Activated T-helper 2 cell treated with anti-CD3 and anti-CD28 coated beads, Interferon-gamma antibody, Interleukin-2, Interleukin-4, amounts not matched to agents 10 μg/mL and 5 μg/mL and 100 μg/mL, durations not matched to agents 14 hours and 24 hours and 36 hours (primary cell): ENCODE results near the gene PRMT1. TPM values are rescaled to one million over a fixed set of nuclear protein-coding genes. Genes with fewer than 3 reads are reported as not detected.
"Not testable (repeated sequence)": the region's sequence is repeated elsewhere in the genome, so short reads cannot be mapped to it uniquely, and the experiment has no call there.

Experiments
- DNase-seq: peaks from one replicate; pipeline ENCODE4 v3.0.0; 2021; ENCODE audit warnings: low spot score
- H3K27ac Mint-ChIP-seq: one replicate; pipeline ENCODE4 v1.8.0; 2021; ENCODE audit warnings: mixed read lengths
- H3K27me3 Mint-ChIP-seq: one replicate; pipeline ENCODE4 v1.8.0; 2021; ENCODE audit warnings: low read depth, mixed read lengths
- H3K36me3 Mint-ChIP-seq: one replicate; pipeline ENCODE4 v1.8.0; 2021; ENCODE audit warnings: low read depth, mixed read lengths
- H3K4me1 Mint-ChIP-seq: one replicate; pipeline ENCODE4 v1.8.0; 2021; ENCODE audit warnings: low read depth, mixed read lengths
- H3K4me3 Mint-ChIP-seq: one replicate; pipeline ENCODE4 v1.8.0; 2021; ENCODE audit warnings: low read depth, mild to moderate bottlenecking, moderate library complexity, mixed read lengths
- H3K9me3 Mint-ChIP-seq: one replicate; pipeline ENCODE4 v1.8.0; 2021; ENCODE audit warnings: mixed read lengths
- intact Hi-C: fragments of 100-400 bp; cut with micrococcal nuclease; formaldehyde crosslinking; loops from one replicate; pipeline ENCODE4 v1.15.1; 2023
- total RNA-seq: library from RNA; stranded (reverse); gene quantifications from 2 replicates; pipeline ENCODE4 v1.2.3, GENCODE V29; 2022

The PRMT1 gene
- total RNA-seq, 1 donor from 2014 or later = 431 TPM

GRCh38 chr19:49705919-49706318, 28.8 kb downstream of the PRMT1 start:
- intact Hi-C loops = no loop called here
- H3K36me3 Mint-ChIP-seq = no peaks in the 10 kb centered on the region
- H3K9me3 Mint-ChIP-seq = no peaks in the 10 kb centered on the region
- no peak for DNase-seq
- no peak overlapping the region for H3K4me3 Mint-ChIP-seq
- no peaks in the 10 kb centered on the region for H3K27me3 Mint-ChIP-seq
- H3K4me1 Mint-ChIP-seq = no peaks in the 10 kb centered on the region
- no peak overlapping the region for H3K27ac Mint-ChIP-seq

- H3K27ac Mint-ChIP-seq = no peak overlapping the region
- H3K36me3 Mint-ChIP-seq = no peaks in the 10 kb centered on the region
- intact Hi-C loops = no loop called here
- no peaks in the 10 kb centered on the region for H3K9me3 Mint-ChIP-seq
- H3K4me3 Mint-ChIP-seq = no peak overlapping the region
- H3K27me3 Mint-ChIP-seq = no peaks in the 10 kb centered on the region
- no peaks in the 10 kb centered on the region for H3K4me1 Mint-ChIP-seq
- no peak for DNase-seq
Observed at GRCh38 chr19:49710372-49710951, 33.4 kb downstream of the PRMT1 start.

DNA sequence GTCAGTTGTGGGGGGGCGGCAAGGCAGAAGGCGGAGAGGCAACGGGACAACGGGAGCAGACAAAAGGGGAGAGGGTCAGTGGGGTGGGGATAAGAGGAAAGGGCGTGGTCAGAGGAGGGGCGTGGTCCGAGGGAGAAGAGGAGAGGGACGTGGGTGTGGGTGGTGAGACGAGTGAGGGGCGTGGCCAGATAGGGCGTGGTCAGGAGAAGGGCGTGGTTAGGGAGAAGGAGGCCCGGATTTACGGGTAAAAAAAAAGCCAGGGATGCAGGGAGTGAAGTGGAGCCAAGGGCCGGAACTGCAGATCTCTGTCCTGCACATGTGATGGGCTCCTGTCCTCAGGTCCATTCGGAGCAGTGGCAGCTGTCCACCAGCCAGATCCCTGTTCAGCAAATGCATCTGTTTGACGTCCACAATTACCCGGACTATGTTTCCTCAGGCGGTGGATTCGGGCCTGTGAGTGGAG, 35.4 kb downstream of the PRMT1 start:
- Mint-ChIP-seq H3K36me3 (no peaks in the 10 kb centered on the region), H3K27me3 (no peaks in the 10 kb centered on the region), H3K4me1 (peaks cover 3% of the 10 kb centered on the region), H3K9me3 (no peaks in the 10 kb centered on the region), H3K4me3 (no peak overlapping the region), H3K27ac (no peak overlapping the region)
- DNase-seq = no peak
- intact Hi-C loops = no loop called here

DNA sequence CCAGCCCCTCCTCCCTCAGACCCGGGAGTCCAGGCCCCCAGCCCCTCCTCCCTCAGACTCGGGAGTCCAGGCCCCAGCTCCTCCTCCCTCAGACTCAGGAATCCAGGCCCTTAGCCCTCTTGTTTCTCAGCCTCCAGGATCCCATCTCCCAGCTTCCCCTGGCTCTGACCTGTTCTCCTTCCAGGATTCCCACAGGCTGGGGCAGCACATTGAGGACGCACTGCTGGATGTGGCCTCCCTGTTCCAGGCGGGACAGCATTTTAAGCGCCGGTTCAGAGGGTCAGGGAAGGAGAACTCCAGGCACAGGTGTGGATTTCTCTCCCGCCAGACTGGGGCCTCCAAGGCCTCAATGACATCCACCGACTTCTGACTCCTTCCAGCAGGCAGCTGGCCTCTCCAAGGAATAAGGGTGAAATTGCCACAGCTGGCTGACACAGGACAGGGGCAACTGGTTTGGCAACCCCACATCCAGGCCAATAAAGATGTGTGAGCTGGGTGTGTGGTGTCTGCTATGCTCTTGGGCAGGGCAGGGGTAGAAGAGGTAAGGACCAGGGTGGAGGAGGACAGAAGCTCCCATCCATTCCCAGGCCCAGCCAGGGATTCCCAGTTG, 36.3 kb downstream of the PRMT1 start:
- H3K27ac Mint-ChIP-seq = no peak overlapping the region
- H3K36me3 Mint-ChIP-seq = no peaks in the 10 kb centered on the region
- no peak for DNase-seq
- H3K4me3 Mint-ChIP-seq = no peak overlapping the region
- H3K4me1 Mint-ChIP-seq = peaks cover 7% of the 10 kb centered on the region
- no peaks in the 10 kb centered on the region for H3K9me3 Mint-ChIP-seq
- intact Hi-C loops = no loop called here
- no peaks in the 10 kb centered on the region for H3K27me3 Mint-ChIP-seq

- Mint-ChIP-seq H3K27me3 (no peaks in the 10 kb centered on the region), H3K9me3 (no peaks in the 10 kb centered on the region), H3K27ac (no peak overlapping the region), H3K4me3 (no peak overlapping the region), H3K36me3 (no peaks in the 10 kb centered on the region), H3K4me1 (peaks cover 7% of the 10 kb centered on the region)
- DNase-seq = no peak
- intact Hi-C loops = no loop called here
Observed at GRCh38 chr19:49716154-49716553, 39.1 kb downstream of the PRMT1 start.

DNA sequence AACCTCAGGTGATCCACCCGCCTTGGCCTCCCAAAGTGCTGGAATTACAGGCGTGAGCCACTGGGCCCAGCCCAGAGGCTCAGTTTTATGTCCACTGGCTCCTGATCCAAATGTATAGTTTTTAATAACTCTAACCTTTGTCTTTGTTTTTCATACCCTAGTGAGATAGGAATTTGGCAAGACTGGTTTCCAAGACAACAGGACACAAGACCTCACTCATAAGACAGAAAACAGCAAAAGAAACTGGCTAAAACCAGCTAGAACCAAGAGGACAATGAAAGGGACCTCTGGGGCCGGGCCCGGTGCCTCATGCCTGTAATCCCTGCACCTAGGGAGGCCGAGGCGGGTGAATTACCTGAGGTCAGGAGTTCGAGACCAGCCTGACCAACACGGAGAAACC, 41.4 kb downstream of the PRMT1 start:
- Mint-ChIP-seq H3K27me3 (no peaks in the 10 kb centered on the region), H3K4me3 (peak overlapping the region; percentile 17), H3K9me3 (no peaks in the 10 kb centered on the region), H3K4me1 (peaks cover 7% of the 10 kb centered on the region), H3K27ac (no peak overlapping the region), H3K36me3 (no peaks in the 10 kb centered on the region)
- intact Hi-C loops = no loop called here
- no peak for DNase-seq

DNA sequence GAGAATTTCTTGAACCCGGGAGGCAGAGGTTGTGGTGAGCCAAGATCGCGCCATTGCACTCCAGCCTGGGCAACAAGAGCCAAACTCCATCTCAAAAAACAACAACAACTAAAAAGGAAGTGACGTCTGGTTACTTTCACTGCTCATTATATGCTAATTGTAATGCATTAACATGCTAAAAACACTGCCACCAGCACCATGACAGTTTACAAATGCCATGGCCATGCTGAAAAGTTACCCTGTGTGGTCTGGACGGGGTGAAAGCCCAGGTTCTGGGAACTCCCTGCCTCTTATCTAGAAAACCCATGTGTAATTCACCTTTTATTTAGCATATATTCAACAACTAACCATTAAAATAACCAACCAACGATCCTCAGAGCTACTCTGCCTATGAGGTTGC, 41.9 kb downstream of the PRMT1 start:
- Mint-ChIP-seq H3K4me3 (peak overlapping the region; percentile 8), H3K9me3 (no peaks in the 10 kb centered on the region), H3K27ac (no peak overlapping the region), H3K36me3 (no peaks in the 10 kb centered on the region), H3K4me1 (peaks cover 7% of the 10 kb centered on the region), H3K27me3 (no peaks in the 10 kb centered on the region)
- DNase-seq = no peak
- intact Hi-C loops = no loop called here

- H3K9me3 Mint-ChIP-seq, H3K27ac Mint-ChIP-seq, H3K4me3 Mint-ChIP-seq, DNase-seq, intact Hi-C loops, H3K4me1 Mint-ChIP-seq, H3K36me3 Mint-ChIP-seq, H3K27me3 Mint-ChIP-seq: not testable (repeated sequence)
Observed at GRCh38 chr19:49719420-49719819, 42.3 kb downstream of the PRMT1 start.

DNA sequence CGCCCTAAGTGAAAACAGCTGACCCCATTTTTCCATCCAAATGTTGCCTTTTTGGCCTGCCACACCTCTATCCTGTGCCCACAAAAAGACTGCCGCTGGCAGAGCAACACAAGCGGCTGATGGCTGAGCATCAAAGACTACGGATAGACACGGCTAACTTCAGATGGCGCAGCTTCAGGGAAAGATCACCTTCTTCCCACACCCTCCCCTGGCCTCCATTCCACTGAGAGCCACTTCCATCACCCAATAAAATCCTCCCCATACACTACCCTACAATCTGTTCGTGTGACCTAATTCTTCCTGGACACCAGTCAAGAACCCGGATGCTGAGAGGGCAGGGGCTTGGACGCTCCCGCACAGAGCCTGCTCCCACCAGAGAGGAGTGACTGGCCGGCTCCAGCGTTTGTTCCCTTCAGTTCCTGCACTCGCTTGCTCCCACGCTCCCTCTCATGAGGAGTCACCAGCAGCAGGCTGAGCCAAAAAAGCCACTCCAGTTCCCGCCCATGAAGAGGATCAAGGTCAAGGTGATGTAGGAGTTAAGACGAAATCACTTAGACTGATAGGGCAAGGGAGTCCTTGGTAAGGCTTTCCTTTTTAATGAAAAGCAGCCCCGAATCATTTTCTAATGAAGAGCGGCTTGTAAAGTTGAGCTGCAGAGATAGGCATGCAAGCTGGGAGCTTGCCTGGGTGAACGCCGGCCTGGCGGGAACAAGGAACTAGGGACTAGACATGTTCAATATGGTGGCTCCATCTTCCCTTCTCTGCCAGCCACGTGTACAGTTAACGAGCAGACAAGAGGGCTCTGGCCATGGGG, 50.4 kb downstream of the PRMT1 start:
- Mint-ChIP-seq H3K9me3 (no peaks in the 10 kb centered on the region), H3K36me3 (no peaks in the 10 kb centered on the region), H3K4me3 (no peak overlapping the region), H3K4me1 (no peaks in the 10 kb centered on the region), H3K27ac (no peak overlapping the region), H3K27me3 (no peaks in the 10 kb centered on the region)
- intact Hi-C loops = no loop called here
- no peak for DNase-seq

DNA sequence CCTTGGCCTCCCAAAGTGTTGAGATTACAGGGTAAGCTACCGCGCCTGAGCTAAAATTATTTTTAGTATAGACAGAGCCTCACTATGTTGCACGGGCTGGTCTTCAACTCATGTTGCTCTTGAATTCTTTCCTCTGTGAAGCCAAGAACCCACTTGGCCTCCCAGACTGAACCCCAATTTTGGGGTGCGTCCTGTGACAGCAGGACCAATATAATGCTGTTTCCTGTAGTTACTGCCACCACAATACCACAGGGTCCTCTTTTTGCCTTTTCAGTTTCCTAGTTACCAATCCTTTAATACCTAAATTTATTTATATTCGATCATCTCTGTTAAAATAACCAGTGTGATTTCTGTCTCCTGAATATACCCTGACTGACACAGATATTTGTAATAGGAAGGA, 53.1 kb downstream of the PRMT1 start:
- Mint-ChIP-seq H3K4me1 (no peaks in the 10 kb centered on the region), H3K4me3 (no peak overlapping the region), H3K27ac (no peak overlapping the region), H3K36me3 (no peaks in the 10 kb centered on the region), H3K27me3 (no peaks in the 10 kb centered on the region), H3K9me3 (no peaks in the 10 kb centered on the region)
- no peak for DNase-seq
- intact Hi-C loops = no loop called here

Other genes with a start within 250 kb of the PRMT1 start
- 0.16 TPM in 1 of 2 replicates, not detected in the other for gene SLC17A7, start 235.7 kb upstream of the PRMT1 start, total RNA-seq
- gene PIH1D1, start 225.5 kb upstream of the PRMT1 start, total RNA-seq = 136 and 138 TPM in 2 replicates
- gene ALDH16A1, start 224.0 kb upstream of the PRMT1 start, total RNA-seq = 26.4 and 32.5 TPM in 2 replicates
- 49.3 and 57.9 TPM in 2 replicates for gene FLT3LG, start 203.1 kb upstream of the PRMT1 start, total RNA-seq
- 3,221 and 3,346 TPM in 2 replicates for gene RPL13A, start 189.7 kb upstream of the PRMT1 start, total RNA-seq
- 2,145 and 2,173 TPM in 2 replicates for gene RPS11, start 180.8 kb upstream of the PRMT1 start, total RNA-seq
- gene FCGRT, start 164.6 kb upstream of the PRMT1 start, total RNA-seq = 1.8 and 2.2 TPM in 2 replicates
- gene RCN3, start 149.3 kb upstream of the PRMT1 start, total RNA-seq = 3.2 and 3.8 TPM in 2 replicates
- 64.8 and 67.1 TPM in 2 replicates for gene NOSIP, start 96.7 kb upstream of the PRMT1 start, total RNA-seq
- gene PRRG2, start 96.0 kb upstream of the PRMT1 start, total RNA-seq = 0.83 and 0.84 TPM in 2 replicates
- 34.2 and 34.6 TPM in 2 replicates for gene PRR12, start 86.1 kb upstream of the PRMT1 start, total RNA-seq
- 4.9 and 6.2 TPM in 2 replicates for gene RRAS, start 37.1 kb upstream of the PRMT1 start, total RNA-seq
- 64.6 and 69.5 TPM in 2 replicates for gene SCAF1, start 35.1 kb upstream of the PRMT1 start, total RNA-seq
- 135 and 147 TPM in 2 replicates for gene IRF3, start 11.4 kb upstream of the PRMT1 start, total RNA-seq
- 66.2 and 72.7 TPM in 2 replicates for gene BCL2L12, start 11.3 kb upstream of the PRMT1 start, total RNA-seq
- gene ADM5, start 12.3 kb downstream of the PRMT1 start, total RNA-seq = 7.2 and 7.3 TPM in 2 replicates
- gene CPT1C, start 13.8 kb downstream of the PRMT1 start, total RNA-seq = 2.8 and 2.9 TPM in 2 replicates
- 2.0 and 2.3 TPM in 2 replicates for gene TSKS, start 86.0 kb downstream of the PRMT1 start, total RNA-seq
- 61.9 and 65.4 TPM in 2 replicates for gene AP2A1, start 89.7 kb downstream of the PRMT1 start, total RNA-seq
- gene FUZ, start 136.0 kb downstream of the PRMT1 start, total RNA-seq = 13.0 and 13.6 TPM in 2 replicates
- 44.0 and 49.6 TPM in 2 replicates for gene MED25, start 141.0 kb downstream of the PRMT1 start, total RNA-seq
- 127 and 134 TPM in 2 replicates for gene PTOV1, start 173.9 kb downstream of the PRMT1 start, total RNA-seq
- 111 and 117 TPM in 2 replicates for gene PNKP, start 190.3 kb downstream of the PRMT1 start, total RNA-seq
- 26.6 and 29.7 TPM in 2 replicates for gene AKT1S1, start 200.1 kb downstream of the PRMT1 start, total RNA-seq
- gene TBC1D17, start 200.4 kb downstream of the PRMT1 start, total RNA-seq = 40.0 and 42.3 TPM in 2 replicates
- gene IL4I1, start 219.6 kb downstream of the PRMT1 start, total RNA-seq = 42.3 and 42.4 TPM in 2 replicates